Smooth muscle cell (in vitro differentiated cells): ENCODE results near the gene TGFB1. TPM values are rescaled to one million over a fixed set of nuclear protein-coding genes. Genes with fewer than 3 reads are reported as not detected.
A peak's percentile ranks its signal among the peaks of the same experiment; 100 is the strongest.

Experiments used
- DNase-seq: peaks from one replicate; lab custom pipeline; 2025; ENCODE audit not compliant: unreplicated experiment; lab: John Stamatoyannopoulos, UW
- H2AFZ ChIP-seq: fragments of 200-600 bp; sonication (generic); 2 replicates; pipeline ENCODE4 v1.6.0; 2016; ENCODE audit warnings: antibody characterized with exemption, low read depth, mild to moderate bottlenecking
- H3F3A ChIP-seq: fragments of 200-600 bp; sonication (generic); 2 replicates; pipeline ENCODE4 v1.6.0; 2017; ENCODE audit warnings: antibody characterized with exemption, low read depth
- H3K27ac ChIP-seq: fragments of 200-600 bp; sonication (generic); 2 replicates; pipeline ENCODE4 v1.5.1; 2016; ENCODE audit warnings: low read depth, mild to moderate bottlenecking
- H3K27me3 ChIP-seq: fragments of 200-600 bp; sonication (generic); 2 replicates; pipeline ENCODE4 v1.6.1; 2016; ENCODE audit warnings: low read depth, mild to moderate bottlenecking
- H3K36me3 ChIP-seq: fragments of 200-600 bp; sonication (generic); 2 replicates; pipeline ENCODE4 v1.5.1; 2016; ENCODE audit warnings: low read depth
- H3K4me1 ChIP-seq: fragments of 200-600 bp; sonication (generic); 2 replicates; pipeline ENCODE4 v1.5.1; 2016; ENCODE audit warnings: low read depth
- H3K4me2 ChIP-seq: fragments of 200-600 bp; sonication (generic); 2 replicates; pipeline ENCODE4 v1.6.0; 2016; ENCODE audit warnings: mild to moderate bottlenecking
- H3K4me3 ChIP-seq: fragments of 200-600 bp; sonication (generic); 2 replicates; pipeline ENCODE4 v1.5.1; 2016; ENCODE audit warnings: mild to moderate bottlenecking
- H3K79me2 ChIP-seq: fragments of 200-600 bp; sonication (generic); 2 replicates; pipeline ENCODE4 v1.6.0; 2016; ENCODE audit warnings: low read depth, mild to moderate bottlenecking
- H3K9ac ChIP-seq: fragments of 200-600 bp; sonication (generic); 2 replicates; pipeline ENCODE4 v1.6.0; 2016; ENCODE audit warnings: low read depth
- H3K9me3 ChIP-seq: fragments of 200-600 bp; sonication (generic); replicated peaks from 2 replicates; pipeline ENCODE4 v1.5.1; 2016; ENCODE audit warnings: low read depth
- H4K20me1 ChIP-seq: fragments of 200-600 bp; sonication (generic); 2 replicates; pipeline ENCODE4 v1.6.0; 2016; ENCODE audit warnings: low read depth
- CTCF ChIP-seq: fragments of 200-600 bp; sonication (generic); IDR thresholded peaks from 2 replicates; pipeline ENCODE4 v1.5.1; 2017; ENCODE audit warnings: borderline replicate concordance, mild to moderate bottlenecking, antibody characterized with exemption; ENCODE audit not compliant: insufficient read depth, poor library complexity, severe bottlenecking
- WGBS: methylation state at CpG from one replicate; pipeline ENCODE4 v1.1.7; 2016; ENCODE audit warnings: low lambda C conversion rate; 5-methylcytosine and 5-hydroxymethylcytosine counted together
- polyA plus RNA-seq: library from polyadenylated mRNA; unstranded; fragments of >200 nt; fragmentation: Nextera tagmentation; extraction: Ambion mirVana; gene quantifications from 2 replicates; pipeline ENCODE4 v1.2.1, GENCODE V29; 2016
- total RNA-seq: library from RNA; depleted of rRNA; stranded (reverse); fragments of >200 nt; gene quantifications from 2 replicates; pipeline ENCODE4 v1.2.3, GENCODE V29; 2014

TGFB1 gene
- total and polyA plus RNA-seq, 2 experiments from 2014 or later = 51.7 to 199 TPM

- DNase-seq = no peak
- Histone ChIP-seq H3K36me3 (no peaks in the 10 kb centered on the region), H3K27ac (peak overlapping the region; percentile 89), H3K9ac (peak overlapping the region; percentile 88), H3K4me2 (peak overlapping the region; percentile 84), H3K4me1 (peaks cover 17% of the 10 kb centered on the region), H3K27me3 (no peaks in the 10 kb centered on the region), H3K79me2 (peaks cover 43% of the 10 kb centered on the region), H2AFZ (no peak overlapping the region), H3K4me3 (peak overlapping the region; percentile 72), H3K9me3 (no peaks in the 10 kb centered on the region), H4K20me1 (peaks cover 29% of the 10 kb centered on the region), H3F3A (peaks cover 39% of the 10 kb centered on the region)
- TF ChIP-seq CTCF = no peak
- WGBS = 66% methylated on average over 5 of the region's 5 CpGs
Observed at GRCh38 chr19:41311072-41311471, 42.6 kb downstream of the TGFB1 start.

GRCh38 chr19:41310033-41310831, 43.5 kb downstream of the TGFB1 start, which contains the start of gene CCDC97:
TSS of gene CCDC97 (plus strand) at chr19:41310172. CDS start at chr19:41310311, 139 bp downstream.
- Histone ChIP-seq H3K9me3 (no peaks in the 10 kb centered on the region), H3K9ac (peak within 1 kb of the TSS; percentile 88), H3K4me2 (peak within 1 kb of the TSS; percentile 84), H3K4me3 (peak within 1 kb of the TSS; percentile 72), H3K79me2 (peaks cover 34% of the 10 kb centered on the region), H3K36me3 (peaks cover 4% of the 10 kb centered on the region), H3K27me3 (no peaks in the 10 kb centered on the region), H2AFZ (peak within 1 kb of the TSS; percentile 31), H3K27ac (peak within 1 kb of the TSS; percentile 89), H3F3A (peaks cover 41% of the 10 kb centered on the region), H4K20me1 (peaks cover 22% of the 10 kb centered on the region), H3K4me1 (peaks cover 17% of the 10 kb centered on the region)
- TF ChIP-seq CTCF = no peak
- WGBS = under 1% methylated on average over 35 of the region's 47 CpGs
- peak; percentile 72 for DNase-seq

GRCh38 chr19:41309180-41310032, 44.3 kb downstream of the TGFB1 start:
- H2AFZ ChIP-seq = peak overlapping the region; percentile 31
- H3F3A ChIP-seq = peaks cover 47% of the 10 kb centered on the region
- H3K9ac ChIP-seq = peak overlapping the region; percentile 88
- peak overlapping the region; percentile 72 for H3K4me3 ChIP-seq
- H3K4me2 ChIP-seq = peak overlapping the region; percentile 84
- TF ChIP-seq CTCF = no peak
- H4K20me1 ChIP-seq = peaks cover 15% of the 10 kb centered on the region
- no peaks in the 10 kb centered on the region for H3K9me3 ChIP-seq
- peaks cover 26% of the 10 kb centered on the region for H3K79me2 ChIP-seq
- peaks cover 17% of the 10 kb centered on the region for H3K4me1 ChIP-seq
- H3K27ac ChIP-seq = peak overlapping the region; percentile 89
- peaks cover 12% of the 10 kb centered on the region for H3K36me3 ChIP-seq
- 41% methylated on average over 26 of the region's 26 CpGs for WGBS
- DNase-seq = no peak
- H3K27me3 ChIP-seq = no peaks in the 10 kb centered on the region
